ENCODE results near the gene AOAH. TPM values are rescaled to one million over a fixed set of nuclear protein-coding genes. Genes with fewer than 3 reads are reported as not detected.

The AOAH gene
- total RNA-seq, 1 donor from 2014 or later = 7.4 TPM

GRCh38 chr7:36642414-36642813 is 81.9 kb downstream of the AOAH start:
- Histone ChIP-seq H3K36me3 (no peaks in the 10 kb centered on the region), H3K27ac (no peak overlapping the region), H3K4me3 (no peak overlapping the region), H3K27me3 (no peaks in the 10 kb centered on the region), H3K4me1 (peaks cover 6% of the 10 kb centered on the region), H3K9me3 (no peaks in the 10 kb centered on the region)
- intact Hi-C loops (cut with DNase I) = no loop called here
- no peak for TF ChIP-seq POLR2A (IDR thresholded peaks at IDR 0.05)
- no peak for DNase-seq (ENCODE audit: extremely low spot score in 2 of 2)

GRCh38 chr7:36642010-36642409 is 82.3 kb downstream of the AOAH start:
- Histone ChIP-seq H3K27ac (no peak overlapping the region), H3K9me3 (no peaks in the 10 kb centered on the region), H3K4me3 (no peak overlapping the region), H3K27me3 (no peaks in the 10 kb centered on the region), H3K36me3 (no peaks in the 10 kb centered on the region), H3K4me1 (peaks cover 6% of the 10 kb centered on the region)
- TF ChIP-seq POLR2AphosphoS5 (IDR thresholded peaks at IDR 0.05; ENCODE audit: insufficient read depth in 1 of 2, low read depth in 1 of 2) (no peak), CTCF (IDR thresholded peaks at IDR 0.05) (no peak), POLR2A (IDR thresholded peaks at IDR 0.05) (no peak)
- no peak for DNase-seq (ENCODE audit: extremely low spot score in 2 of 2)
- intact Hi-C loops (cut with DNase I) = no loop called here

- intact Hi-C loops (cut with DNase I) = no loop called here
- Histone ChIP-seq H3K9me3 (no peaks in the 10 kb centered on the region), H3K36me3 (no peaks in the 10 kb centered on the region), H3K4me3 (no peak overlapping the region), H3K27me3 (no peaks in the 10 kb centered on the region), H3K27ac (no peak overlapping the region), H3K4me1 (peaks cover 6% of the 10 kb centered on the region)
- no peak for TF ChIP-seq POLR2AphosphoS5 (IDR thresholded peaks at IDR 0.05; ENCODE audit: insufficient read depth in 1 of 2, low read depth in 1 of 2)
- TF ChIP-seq POLR2A (IDR thresholded peaks at IDR 0.05) = no peak
- no peak for TF ChIP-seq CTCF (IDR thresholded peaks at IDR 0.05)
- DNase-seq (ENCODE audit: extremely low spot score in 2 of 2) = peak in 1 of 2 donors; percentile 79
Observed at GRCh38 chr7:36640682-36641081, 83.6 kb downstream of the AOAH start.

- no peak for DNase-seq (ENCODE audit: extremely low spot score in 2 of 2)
- TF ChIP-seq POLR2AphosphoS5 (IDR thresholded peaks at IDR 0.05; ENCODE audit: insufficient read depth in 1 of 2, low read depth in 1 of 2) = no peak
- no peak for TF ChIP-seq POLR2A (IDR thresholded peaks at IDR 0.05)
- no peak for TF ChIP-seq CTCF (IDR thresholded peaks at IDR 0.05)
- Histone ChIP-seq H3K27ac (no peak overlapping the region), H3K4me1 (no peaks in the 10 kb centered on the region), H3K27me3 (no peaks in the 10 kb centered on the region), H3K9me3 (no peaks in the 10 kb centered on the region), H3K4me3 (no peak overlapping the region), H3K36me3 (no peaks in the 10 kb centered on the region)
- intact Hi-C loops (cut with DNase I) = no loop called here
Observed at GRCh38 chr7:36639826-36640225, 84.5 kb downstream of the AOAH start.

GRCh38 chr7:36638586-36639263 is 85.6 kb downstream of the AOAH start:
- no peaks in the 10 kb centered on the region for H3K9me3 ChIP-seq
- H3K4me3 ChIP-seq = no peak overlapping the region
- H3K36me3 ChIP-seq = no peaks in the 10 kb centered on the region
- DNase-seq (ENCODE audit: extremely low spot score in 2 of 2) = no peak
- TF ChIP-seq CTCF (IDR thresholded peaks at IDR 0.05) (no peak), POLR2A (IDR thresholded peaks at IDR 0.05) (no peak), POLR2AphosphoS5 (IDR thresholded peaks at IDR 0.05; ENCODE audit: insufficient read depth in 1 of 2, low read depth in 1 of 2) (no peak)
- no peak overlapping the region for H3K27ac ChIP-seq
- no peaks in the 10 kb centered on the region for H3K27me3 ChIP-seq
- intact Hi-C loops (cut with DNase I) = no loop called here
- no peaks in the 10 kb centered on the region for H3K4me1 ChIP-seq
